Endothelial cell (in vitro differentiated cells): ENCODE results near the gene MTMR2. TPM values are rescaled to one million over a fixed set of nuclear protein-coding genes. Genes with fewer than 3 reads are reported as not detected.

Source experiments
- DNase-seq: peaks from one replicate; pipeline ENCODE4 v3.0.0; 2021; ENCODE audit warnings: low spot score
- H3K27ac Mint-ChIP-seq: one replicate; pipeline ENCODE4 v1.8.0; 2021; ENCODE audit warnings: mixed read lengths, inconsistent platforms; ENCODE audit not compliant: unreplicated experiment
- H3K27me3 Mint-ChIP-seq: one replicate; pipeline ENCODE4 v1.8.0; 2021; ENCODE audit warnings: mild to moderate bottlenecking, moderate library complexity, mixed read lengths, inconsistent platforms; ENCODE audit not compliant: unreplicated experiment
- H3K36me3 Mint-ChIP-seq: one replicate; pipeline ENCODE4 v1.8.0; 2021; ENCODE audit warnings: mild to moderate bottlenecking, low read depth, mixed read lengths, inconsistent platforms; ENCODE audit not compliant: unreplicated experiment
- H3K4me1 Mint-ChIP-seq: one replicate; pipeline ENCODE4 v1.8.0; 2021; ENCODE audit warnings: mild to moderate bottlenecking, mixed read lengths, inconsistent platforms; ENCODE audit not compliant: unreplicated experiment
- H3K4me3 Mint-ChIP-seq: one replicate; pipeline ENCODE4 v1.8.0; 2021; ENCODE audit warnings: mild to moderate bottlenecking, mixed read lengths, inconsistent platforms; ENCODE audit not compliant: unreplicated experiment
- H3K9me3 Mint-ChIP-seq: one replicate; pipeline ENCODE4 v1.8.0; 2021; ENCODE audit warnings: mixed read lengths, inconsistent platforms; ENCODE audit not compliant: unreplicated experiment
- CTCF ChIP-seq: fragments of 200-600 bp; sonication (generic); IDR thresholded peaks from one replicate; pipeline ENCODE4 v1.5.0; 2021; ENCODE audit warnings: antibody characterized with exemption; ENCODE audit not compliant: unreplicated experiment
- long read RNA-seq: library from polyadenylated mRNA; unstranded; transcript quantifications from one replicate; pipeline ENCODE4 v2.0.0, GENCODE V29; 2020; ENCODE audit not compliant: unreplicated experiment
- total RNA-seq: library from RNA; stranded (reverse); fragmentation: NEBNext Ultra II Directional; extraction: Animal tissue kit (Norgen Biotek cat#: 25700); gene quantifications from one replicate; pipeline ENCODE4 v1.2.1, GENCODE V29; 2021; ENCODE audit not compliant: unreplicated experiment

MTMR2 gene
- total RNA-seq, result 65.0 TPM
- long read RNA-seq, full-length matches to known transcripts, result 21 of 42 reads
- long read RNA-seq, partial matches to known transcripts, result 5 of 42 reads
- long read RNA-seq, other reads (novel, unspliced or antisense), result 16 of 42 reads

DNA sequence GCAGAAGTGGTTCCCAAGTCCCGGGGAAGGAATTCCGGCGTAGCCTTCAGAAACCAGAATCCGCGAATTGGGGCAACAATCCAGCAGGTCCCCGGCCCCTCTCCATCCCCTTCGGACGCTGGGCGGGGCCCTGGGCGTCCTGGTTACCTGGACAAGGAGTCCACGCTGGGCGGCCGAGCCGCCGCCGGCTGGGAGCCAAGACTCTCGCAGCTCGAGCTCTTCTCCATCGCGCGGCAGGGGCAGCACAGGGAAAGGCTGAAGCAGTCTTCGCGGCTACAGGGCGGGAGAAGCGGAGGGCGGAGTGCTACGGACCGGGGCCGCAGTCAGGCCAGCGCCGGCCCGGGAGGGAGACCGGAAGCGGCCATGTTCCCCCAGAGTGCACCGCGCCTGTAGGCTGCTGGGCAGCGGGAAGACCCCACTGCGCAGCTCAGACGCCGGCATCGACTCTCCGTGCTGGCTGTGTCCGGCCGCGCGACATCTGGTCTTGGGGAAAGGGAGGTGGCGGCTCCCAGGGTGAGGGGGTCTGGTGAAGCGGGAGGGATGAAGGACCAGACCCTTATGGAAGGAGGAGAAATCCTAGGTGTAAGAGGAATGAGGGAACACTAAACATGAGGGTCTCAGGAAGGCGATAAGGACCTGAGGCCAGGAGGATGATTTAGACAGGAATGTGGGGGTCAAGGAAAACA, at the start of gene MTMR2:
Gene MTMR2, minus strand, starts transcription at position 380 of the 686 bp plus-strand sequence. Its CDS starts 153 bp downstream, at position 227.
- Mint-ChIP-seq H3K4me3 (peak within 1 kb of the TSS; percentile 98), H3K9me3 (no peaks in the 10 kb centered on the region)

DNA sequence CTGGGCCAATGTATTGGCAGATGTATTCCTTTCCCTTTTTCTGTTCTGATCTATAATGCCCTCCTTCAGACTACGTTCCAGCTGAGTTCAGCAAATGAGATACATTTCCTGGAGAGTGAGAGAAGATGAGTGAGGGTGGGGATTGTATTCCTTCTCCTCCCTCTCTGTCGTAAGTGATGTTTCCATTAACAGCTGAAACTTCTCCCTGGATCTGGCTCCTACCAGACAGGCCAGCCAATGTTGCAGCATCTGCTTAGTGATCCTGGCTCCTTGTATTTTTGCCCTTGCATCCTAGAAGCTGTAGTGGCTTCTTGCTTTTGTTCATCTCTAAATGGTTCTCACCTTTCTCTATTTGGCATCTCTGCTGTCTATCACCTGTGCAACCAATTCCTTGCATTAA, 48.2 kb upstream of the MTMR2 start:
- Mint-ChIP-seq H3K4me3 (no peak overlapping the region), H3K9me3 (no peaks in the 10 kb centered on the region), H3K27ac (no peak overlapping the region), H3K27me3 (no peaks in the 10 kb centered on the region), H3K4me1 (peaks cover 4% of the 10 kb centered on the region), H3K36me3 (no peaks in the 10 kb centered on the region)
- TF ChIP-seq CTCF, result no peak
- no peak for DNase-seq

More for the DNA sequence above, at the start of gene MTMR2:
- DNase-seq, result peak; percentile 84
- H3K36me3 Mint-ChIP-seq, result peaks cover 6% of the 10 kb centered on the region
- peaks cover 23% of the 10 kb centered on the region for H3K4me1 Mint-ChIP-seq
- no peak for TF ChIP-seq CTCF
- peak within 1 kb of the TSS; percentile 99 for H3K27ac Mint-ChIP-seq
- peaks cover 6% of the 10 kb centered on the region for H3K27me3 Mint-ChIP-seq

GRCh38 chr11:95968585-95968984, 44.7 kb upstream of the MTMR2 start:
- Mint-ChIP-seq H3K4me1 (peaks cover 4% of the 10 kb centered on the region), H3K27me3 (no peaks in the 10 kb centered on the region), H3K9me3 (no peaks in the 10 kb centered on the region), H3K27ac (no peak overlapping the region), H3K4me3 (no peak overlapping the region), H3K36me3 (no peaks in the 10 kb centered on the region)
- no peak for TF ChIP-seq CTCF
- DNase-seq, result no peak

DNA sequence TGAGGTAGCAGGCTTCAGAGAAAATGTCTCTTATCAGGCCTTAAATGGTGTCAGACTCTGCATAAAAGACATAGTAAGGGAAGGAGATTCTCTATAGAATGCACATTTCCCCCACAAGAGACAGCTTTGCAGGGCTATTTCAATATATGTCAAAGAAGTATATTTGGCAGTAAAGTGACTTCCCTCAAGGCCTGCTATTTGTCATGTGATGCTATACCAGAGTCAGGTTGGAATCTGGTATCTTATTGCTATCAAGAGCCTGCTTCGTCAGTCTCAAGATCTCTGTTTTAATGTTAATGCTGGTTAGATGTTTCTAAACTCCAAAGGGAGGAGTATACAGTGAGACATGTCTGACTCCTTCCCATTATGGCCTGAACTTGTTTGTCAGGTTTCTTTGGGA, 40.4 kb upstream of the MTMR2 start:
- H3K27ac Mint-ChIP-seq, result no peak overlapping the region
- DNase-seq, result no peak
- H3K36me3 Mint-ChIP-seq, result no peaks in the 10 kb centered on the region
- no peak for TF ChIP-seq CTCF
- no peaks in the 10 kb centered on the region for H3K9me3 Mint-ChIP-seq
- H3K4me1 Mint-ChIP-seq, result peaks cover 4% of the 10 kb centered on the region
- no peaks in the 10 kb centered on the region for H3K27me3 Mint-ChIP-seq
- H3K4me3 Mint-ChIP-seq, result no peak overlapping the region

DNA sequence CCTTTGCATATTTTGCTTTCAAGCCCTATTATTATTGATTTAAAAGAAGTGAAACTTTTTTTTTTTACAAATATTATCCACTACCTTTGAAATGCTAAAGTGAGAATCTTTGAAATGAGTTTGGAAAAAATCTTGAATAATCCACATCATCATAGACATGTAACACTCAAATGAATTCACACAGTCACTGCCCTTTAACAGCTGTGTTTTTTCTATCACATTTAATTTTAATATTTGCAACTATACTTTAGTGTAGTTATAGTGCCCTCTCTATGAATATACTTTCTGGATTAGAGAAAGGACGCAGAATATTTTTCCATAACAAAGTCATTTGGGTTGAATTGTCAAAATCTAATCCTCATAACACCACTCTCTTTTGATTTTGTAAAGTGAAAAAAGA, 37.9 kb upstream of the MTMR2 start:
- no peak for DNase-seq
- no peak overlapping the region for H3K4me3 Mint-ChIP-seq
- H3K36me3 Mint-ChIP-seq, result no peaks in the 10 kb centered on the region
- H3K9me3 Mint-ChIP-seq, result no peaks in the 10 kb centered on the region
- H3K27ac Mint-ChIP-seq, result no peak overlapping the region
- no peaks in the 10 kb centered on the region for H3K4me1 Mint-ChIP-seq
- TF ChIP-seq CTCF, result no peak
- no peaks in the 10 kb centered on the region for H3K27me3 Mint-ChIP-seq
